Hematopoietic multipotent progenitor cell treated with erythropoietin and hydrocortisone succinate and interleukin-3 and kit ligand, for 8 days (in vitro differentiated cells): ENCODE results near the gene SYNPO2.

Experiments used
- DNase-seq: peaks from one replicate; pipeline ENCODE4 v3.0.0-alpha.2; 2015

Gene SYNPO2

DNA sequence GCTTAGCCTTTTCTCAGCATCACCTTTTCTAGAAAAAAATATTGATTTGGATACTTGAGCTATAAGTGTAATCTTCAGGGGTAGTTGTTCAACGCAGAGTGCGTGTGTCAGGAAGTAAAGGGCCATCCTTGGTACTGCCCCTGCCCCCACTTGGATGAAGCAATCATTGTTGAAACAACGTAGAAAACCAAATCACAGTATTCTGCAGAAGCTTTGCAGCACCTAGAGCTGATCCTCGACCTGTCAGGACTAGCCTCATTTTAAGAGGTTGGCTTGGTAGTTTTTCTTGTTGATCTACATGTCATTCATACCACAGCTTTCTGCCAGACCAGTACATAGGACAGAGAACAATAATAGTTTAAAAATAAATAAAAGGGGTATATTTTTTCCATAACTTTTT is 181.6 kb downstream of the SYNPO2 start:
- DNase-seq: no peak

DNA sequence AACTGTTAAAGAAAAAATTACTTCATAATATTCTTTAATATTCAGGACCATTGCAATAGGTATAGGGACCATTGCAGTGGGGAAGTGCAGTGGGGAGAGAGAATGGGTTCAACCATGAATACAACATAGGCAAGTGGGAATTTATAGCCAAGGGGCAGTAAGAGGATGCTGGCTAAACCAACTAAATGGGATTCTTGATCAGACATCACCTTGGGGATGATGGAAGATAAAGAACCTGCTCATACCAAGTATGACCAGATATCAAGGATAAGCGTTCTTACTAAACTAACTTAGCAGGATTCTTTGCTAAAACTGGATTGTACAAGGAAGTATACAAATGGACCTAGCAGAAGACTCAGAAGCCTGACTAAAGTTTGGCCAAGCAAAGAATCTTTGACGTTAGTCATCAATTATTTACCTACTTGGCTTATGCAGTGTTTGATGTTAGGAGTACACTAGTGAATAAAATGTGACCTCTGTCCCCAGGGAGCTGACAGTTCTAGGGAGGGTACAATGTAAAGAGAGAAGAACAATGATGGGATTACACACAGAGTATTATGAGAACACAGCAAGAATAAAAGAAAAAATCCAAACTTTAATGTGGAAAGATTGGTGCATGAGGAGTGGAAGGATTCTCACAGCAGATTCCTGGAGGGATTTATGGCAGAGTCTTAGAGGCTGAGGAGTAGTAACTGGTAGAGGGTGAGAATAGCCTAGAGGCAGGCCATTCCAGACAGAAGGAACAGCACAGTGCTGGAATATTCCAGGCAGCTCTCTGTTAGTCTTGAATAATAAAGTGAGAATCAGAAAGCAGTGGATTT is 192.3 kb downstream of the SYNPO2 start:
- no peak for DNase-seq

DNA sequence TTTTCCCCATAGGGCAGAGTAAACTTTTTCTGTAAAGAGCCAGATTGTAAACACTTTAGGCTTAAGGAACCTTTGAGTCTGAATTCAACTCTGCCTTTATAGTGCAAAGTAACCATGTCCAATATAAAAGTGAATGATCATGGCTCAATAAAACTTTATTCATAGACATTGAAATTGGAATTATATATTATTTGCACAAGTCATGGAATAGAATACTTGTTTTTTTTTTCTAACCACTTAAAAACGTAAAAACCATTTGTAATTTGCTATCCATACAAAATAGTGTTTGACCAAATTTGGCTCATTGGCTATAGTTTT is 192.8 kb downstream of the SYNPO2 start:
- no peak for DNase-seq

DNA sequence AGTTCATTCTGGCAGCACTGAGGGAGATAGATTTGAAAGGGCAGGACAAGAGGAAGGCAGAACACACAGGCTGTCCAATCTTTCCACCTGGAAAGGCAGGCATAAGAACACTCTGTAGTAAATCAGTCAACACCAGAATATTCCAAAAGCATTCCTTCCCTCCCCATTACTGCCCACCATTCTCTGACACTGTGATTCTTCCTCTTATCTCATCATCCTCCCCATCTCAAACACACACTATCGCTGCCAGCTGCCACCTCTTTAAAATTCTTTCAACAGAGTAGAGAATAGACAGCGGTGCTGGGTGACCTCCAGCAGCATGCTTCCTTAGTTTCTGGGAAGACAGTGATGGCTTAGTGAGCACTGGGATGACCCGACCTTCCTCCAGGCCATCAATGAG is 193.3 kb downstream of the SYNPO2 start:
- no peak for DNase-seq

DNA sequence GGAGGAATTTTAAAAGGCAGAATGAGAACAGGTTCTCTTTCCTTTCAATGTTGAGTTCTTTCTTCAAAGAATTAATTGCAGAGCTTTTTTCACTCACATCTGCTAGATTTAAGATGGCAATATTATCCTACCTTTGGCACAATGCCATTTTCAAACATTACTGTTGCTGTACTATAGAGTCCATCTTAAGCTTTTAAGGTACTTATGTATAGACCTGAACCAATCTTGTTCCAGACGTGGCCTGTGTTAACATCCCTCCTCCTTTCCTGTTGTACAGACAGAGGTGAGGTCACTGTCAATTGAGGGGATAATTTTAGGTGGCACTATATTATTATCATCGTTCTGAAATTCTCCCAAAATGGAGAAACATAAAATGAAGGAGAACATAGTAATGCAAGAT is 194.0 kb downstream of the SYNPO2 start:
- DNase-seq: no peak

DNA sequence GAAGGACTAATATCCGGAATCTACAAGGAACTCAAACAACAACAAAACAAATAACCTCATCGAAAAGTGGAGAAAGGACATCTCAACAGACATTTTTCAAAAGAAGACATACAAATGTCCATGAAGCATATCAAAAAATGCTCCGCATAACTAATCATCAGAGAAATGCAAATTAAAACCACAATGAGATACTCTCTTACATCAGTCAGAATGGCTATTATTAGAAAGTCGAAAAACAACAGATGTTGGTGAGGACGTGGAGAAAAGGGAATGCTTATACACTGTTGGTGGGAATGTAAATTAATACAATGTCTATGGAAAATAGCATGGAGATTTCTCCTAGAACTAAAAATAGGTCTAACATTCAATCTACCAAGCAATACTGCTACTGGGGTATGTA is 195.9 kb downstream of the SYNPO2 start:
- DNase-seq: no peak

DNA sequence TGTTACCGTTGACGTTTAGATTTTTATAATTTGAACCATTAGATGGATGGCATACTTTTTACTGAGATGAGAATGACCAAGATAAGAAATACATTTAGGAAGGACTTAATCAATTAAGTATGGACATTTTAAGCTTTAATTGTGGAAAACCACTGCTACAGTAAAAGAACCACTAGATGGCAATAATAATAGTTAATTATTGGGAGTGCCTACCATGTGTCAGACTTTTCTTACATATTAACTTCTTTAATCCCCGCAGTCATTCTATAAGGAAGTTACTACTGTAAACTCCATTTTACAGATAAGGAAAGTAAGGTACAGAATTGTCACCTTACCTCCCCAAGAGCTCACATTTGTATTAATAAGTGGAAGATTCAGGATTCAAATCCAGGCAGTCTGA is 198.5 kb downstream of the SYNPO2 start:
- no peak for DNase-seq

DNA sequence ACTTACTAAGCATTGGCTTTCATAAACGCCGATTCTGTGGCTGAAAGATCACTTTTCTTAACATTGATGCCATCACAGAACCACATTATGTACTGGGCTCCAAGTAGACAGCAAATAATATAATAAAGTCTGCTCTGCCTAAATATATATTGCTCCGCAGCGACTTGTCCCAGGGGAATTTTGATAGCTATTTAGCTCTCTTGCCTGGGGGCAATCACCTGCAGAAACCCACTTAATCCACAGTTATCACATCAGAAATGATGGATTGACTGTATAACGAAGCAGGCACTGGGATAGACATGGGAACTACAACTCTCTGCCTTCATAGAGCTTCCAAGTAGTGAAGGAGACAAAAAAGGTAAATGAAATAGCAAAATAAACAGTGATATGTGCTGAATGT is 199.0 kb downstream of the SYNPO2 start:
- no peak for DNase-seq

DNA sequence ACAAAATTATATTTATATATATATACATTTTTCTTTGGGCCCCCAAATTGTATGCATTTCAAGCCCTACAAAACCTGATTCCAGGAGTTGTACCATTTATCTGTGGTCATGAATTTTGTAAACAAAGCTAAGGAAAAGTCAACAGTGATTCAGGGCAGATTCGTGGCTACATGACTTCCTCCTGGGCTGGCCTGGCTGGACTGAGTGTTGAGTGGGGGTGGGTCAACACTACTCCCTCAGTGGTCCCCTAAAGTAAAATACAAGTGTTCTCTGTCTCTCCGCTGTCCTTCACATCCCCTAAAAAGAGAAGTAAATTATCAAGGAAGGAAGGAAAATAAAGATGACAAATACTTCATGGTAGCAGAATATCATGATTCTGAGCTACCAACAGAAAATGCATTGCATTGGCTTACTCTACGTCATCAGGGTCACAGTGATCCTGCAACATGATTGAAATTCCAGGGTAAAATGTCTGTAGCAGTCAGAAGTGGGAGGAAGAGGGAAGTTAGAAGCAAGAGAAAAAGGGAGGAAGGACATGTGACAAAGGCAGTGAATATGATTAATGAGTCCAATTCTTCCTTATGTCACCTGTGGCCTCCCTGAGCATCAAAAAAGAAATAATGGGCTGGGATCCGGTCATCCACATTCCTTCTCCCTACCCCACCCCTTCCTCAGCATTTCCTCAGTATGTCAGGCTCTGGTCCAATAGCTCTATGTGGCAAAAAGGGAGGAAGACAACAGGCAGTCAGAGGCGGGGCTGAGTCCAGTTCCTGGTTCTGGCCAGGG is 204.6 kb downstream of the SYNPO2 start:
- DNase-seq: no peak

DNA sequence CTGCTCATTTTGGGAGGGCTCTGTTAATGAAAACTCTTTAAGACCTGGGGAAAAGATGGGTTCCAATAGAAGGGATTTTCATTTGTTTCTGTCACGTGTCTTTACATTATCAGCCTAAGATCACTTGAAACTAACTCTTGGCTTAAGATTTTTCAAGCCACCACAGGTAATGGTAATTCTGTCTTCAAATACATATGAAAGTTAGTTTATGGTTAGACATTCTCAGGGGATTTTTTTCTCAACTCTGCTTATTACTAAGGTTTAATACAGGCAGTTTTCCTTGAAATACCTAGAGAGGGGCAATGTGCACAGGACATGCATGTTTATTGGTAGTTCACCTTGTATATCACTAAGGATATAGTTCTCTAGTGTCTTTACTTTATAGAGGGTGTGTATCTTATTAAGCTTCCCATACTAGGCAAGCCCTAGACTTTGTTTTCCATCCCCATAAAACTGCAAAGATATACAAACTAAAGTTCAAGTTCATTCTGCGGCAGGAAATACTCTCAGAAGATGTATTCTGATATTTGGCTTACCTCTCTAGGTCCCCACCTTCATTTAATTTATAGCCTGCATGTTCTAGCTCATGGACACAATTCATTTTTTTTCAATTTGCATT is 208.7 kb downstream of the SYNPO2 start:
- DNase-seq: no peak

DNA sequence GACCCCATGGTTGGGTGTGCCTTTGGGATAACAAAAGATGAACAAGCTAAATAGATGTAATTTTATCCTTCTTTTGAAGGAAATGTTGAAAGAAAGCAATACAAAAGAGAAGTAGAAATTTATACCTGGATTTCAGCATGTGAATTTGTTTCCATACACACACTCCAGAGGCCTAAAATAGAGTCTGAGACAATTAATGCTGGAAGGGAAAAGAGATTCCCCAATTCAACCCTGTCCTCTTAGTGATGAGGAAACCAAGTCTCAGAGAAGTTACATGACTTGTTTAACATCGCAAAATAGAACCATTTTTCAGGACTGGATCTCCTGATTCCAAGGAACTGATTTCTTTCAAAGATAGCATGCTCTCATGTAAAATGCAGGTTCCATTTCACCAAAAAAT is 209.7 kb downstream of the SYNPO2 start:
- no peak for DNase-seq

DNA sequence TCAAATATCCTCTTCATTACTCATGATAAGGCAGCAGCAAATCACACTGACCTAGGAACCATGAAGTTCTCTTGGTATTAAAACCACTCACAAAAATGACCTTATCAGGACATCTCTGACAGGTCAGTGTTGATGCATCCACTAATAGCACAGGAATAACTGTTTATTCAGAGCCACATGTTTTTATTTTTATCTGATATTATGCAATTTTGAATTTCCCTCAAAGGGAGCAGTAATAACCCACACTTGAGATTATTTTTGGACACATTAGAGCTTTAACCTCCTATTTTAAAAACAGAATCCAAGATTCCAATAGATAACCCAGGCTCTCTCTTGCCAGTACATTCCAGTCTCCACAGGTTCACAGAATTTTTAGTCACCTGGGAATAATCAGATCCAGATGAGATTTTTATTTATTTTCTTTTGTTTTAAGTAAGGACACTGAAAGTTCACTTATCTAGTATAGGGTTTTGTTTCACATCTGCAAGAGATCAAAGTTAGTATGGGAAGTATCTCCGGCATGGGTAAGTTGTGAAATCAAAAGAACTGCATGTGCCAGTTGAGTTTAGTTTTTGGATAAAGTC is 210.7 kb downstream of the SYNPO2 start:
- DNase-seq: no peak

DNA sequence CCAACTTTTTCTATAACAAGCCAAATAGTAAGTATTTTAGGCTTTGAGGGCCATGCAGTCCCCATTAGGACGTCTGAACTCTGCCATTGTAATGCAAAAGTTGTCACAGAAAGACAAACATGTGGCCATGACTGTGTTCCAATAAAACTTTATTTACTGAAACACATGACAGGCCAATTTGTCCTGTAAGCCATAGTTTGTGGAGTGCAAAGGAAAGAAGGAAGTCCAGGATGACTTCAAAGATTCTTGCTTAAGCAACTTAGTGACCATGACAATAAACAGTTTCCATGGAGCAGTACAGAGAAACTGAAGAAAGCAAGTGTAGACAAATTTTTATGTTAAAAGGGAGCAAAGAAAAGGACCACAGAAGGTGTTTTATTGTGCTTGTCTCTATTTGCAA is 212.0 kb downstream of the SYNPO2 start:
- no peak for DNase-seq

DNA sequence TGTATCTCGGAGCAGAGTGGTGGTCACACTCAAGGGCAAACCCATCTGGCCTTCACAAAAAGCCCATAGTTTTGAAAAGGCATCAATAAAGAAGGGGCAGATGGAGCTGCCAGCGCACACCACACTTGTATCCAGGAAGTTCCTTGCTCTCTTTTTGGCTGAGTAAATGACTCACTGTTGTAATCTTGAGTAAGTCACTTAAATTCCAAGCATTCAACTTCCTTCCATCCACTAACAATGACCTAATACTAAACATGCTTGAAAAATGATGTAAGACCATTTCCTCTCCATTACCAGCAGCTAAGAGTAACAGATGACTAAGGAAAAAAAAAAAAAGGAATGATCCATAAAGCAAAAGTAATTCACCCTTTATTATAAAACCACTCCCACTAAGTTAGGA is 214.6 kb downstream of the SYNPO2 start:
- no peak for DNase-seq

DNA sequence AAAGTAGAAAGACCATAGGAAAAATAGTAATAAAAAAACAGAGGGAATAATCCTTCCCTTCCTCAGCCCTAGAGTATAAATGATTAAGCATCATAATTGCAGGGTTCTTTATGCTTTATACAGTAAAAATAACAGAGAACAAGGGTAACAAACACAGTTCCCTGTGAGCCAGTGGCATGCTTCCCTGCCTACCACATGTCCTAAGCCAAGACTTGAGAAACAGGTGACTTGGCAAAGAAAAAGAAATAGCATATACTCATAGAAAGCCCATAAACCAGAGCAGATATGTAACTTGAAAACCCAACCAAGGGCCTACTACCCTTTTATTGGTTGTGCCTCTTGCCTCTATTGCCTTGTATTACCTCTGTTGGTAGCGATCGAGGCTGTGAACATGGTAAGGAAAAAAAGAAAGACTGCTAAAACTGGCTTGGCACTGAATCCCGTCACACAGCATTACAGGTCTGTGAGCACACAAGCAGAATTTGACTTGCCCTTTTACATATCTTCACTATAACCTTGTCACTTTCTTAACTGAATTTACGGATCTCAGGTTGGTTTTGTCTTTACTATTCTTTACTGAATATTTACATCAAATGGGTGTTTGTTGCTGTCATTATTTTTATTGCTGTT is 216.1 kb downstream of the SYNPO2 start:
- no peak for DNase-seq

DNA sequence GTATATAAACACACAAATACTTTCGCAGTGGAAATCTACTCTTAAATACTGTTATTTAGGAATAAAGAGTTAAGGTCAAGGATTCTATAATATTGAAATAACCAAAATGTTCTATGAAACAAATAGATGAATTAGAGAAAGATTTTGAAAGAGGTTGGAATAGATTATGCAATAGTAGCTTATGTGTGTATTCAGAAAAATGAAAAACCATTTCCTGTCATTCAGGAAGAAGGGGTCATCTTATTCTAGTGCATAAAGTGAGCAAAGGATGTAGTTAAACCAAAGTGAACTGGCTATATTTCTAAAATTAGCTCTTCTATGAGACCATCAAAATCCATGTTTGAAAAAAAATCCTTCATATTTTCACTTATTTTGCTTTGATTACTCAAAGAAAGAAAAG is 217.0 kb downstream of the SYNPO2 start:
- DNase-seq: no peak

DNA sequence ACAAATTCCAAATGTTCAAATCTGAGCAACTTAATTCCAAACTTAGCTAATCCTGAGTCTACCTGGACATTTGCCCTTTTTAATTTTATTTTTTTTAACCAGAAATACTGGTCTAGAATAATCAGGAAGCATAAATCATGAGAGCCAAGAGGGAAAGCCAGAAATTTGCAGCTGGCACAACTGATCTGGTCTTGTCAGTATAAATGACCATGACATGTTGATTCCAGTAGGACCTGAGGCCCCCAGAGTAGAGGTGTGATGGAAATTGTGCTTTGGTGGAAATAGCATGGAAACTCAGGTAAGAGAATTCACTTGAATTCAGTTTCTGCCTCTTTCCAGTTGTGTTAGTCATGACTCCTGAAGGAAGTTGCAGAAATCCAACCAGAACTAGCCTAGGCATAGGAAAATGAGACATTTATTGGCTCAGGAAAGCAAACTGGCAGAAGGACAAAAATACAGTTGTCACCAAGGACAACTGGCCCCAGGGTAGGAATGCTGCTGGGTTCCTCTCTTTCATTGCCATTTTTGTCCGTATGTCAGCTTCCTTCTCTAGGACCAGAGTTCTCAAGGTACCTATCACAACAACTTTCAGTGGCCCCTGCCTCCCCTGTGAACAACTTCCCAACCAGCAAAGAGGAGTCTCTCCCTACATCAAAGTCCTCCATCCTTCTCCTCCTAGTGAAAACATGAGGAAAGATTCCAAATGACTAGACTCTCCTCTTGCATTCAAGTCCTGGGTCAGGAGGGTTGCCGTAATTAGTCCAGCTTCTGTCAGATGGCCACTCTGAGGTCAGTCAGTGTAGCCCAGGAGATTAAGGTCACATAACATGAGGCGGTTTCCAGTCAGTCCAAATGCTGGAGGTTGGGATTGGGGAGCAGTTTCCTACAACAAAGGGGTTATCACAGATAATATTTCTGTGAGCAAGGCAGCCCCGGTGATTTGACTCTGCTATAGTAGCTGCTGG is 217.7 kb downstream of the SYNPO2 start:
- no peak for DNase-seq

DNA sequence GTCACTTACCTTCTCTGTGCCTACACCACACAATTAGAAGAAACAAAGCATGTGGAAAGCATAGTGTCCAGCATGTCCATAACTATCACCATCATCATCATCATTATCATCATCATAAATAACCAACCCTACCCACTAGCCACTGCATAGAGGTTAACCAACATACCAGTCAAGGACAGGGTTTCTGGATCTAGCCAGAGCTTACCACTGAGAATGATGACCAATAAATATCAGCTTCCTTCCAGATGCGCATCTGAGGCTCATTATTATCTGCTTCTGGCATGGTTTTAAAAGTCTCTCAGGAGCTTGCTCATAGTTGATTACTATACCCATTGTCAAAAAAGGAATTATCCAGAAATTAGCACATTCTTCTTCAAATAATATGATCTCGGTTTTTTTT is 221.5 kb downstream of the SYNPO2 start:
- DNase-seq: no peak
